ACC112 (cell line): Measurements from ENCODE around the gene IL5RA.

Experiments used
- H2AFZ ChIP-seq: fragments of 200-600 bp; sonication (generic); one replicate; pipeline ENCODE4 v1.6.0; 2017; ENCODE audit warnings: antibody characterized with exemption, low read length; ENCODE audit not compliant: unreplicated experiment
- H3K27ac ChIP-seq: fragments of 200-600 bp; sonication (generic); 2 replicates; pipeline ENCODE4 v1.5.1; 2014; ENCODE audit warnings: low read depth, mild to moderate bottlenecking, antibody characterized with exemption, low read length, moderate library complexity
- H3K27me3 ChIP-seq: fragments of 200-600 bp; sonication (generic); 2 replicates; pipeline ENCODE4 v1.6.1; 2014; ENCODE audit warnings: mild to moderate bottlenecking, antibody characterized with exemption, low read length, moderate library complexity, mixed read lengths; ENCODE audit not compliant: insufficient read depth
- H3K36me3 ChIP-seq: fragments of 200-600 bp; sonication (generic); 2 replicates; pipeline ENCODE4 v1.6.1; 2016; ENCODE audit warnings: mild to moderate bottlenecking, antibody characterized with exemption, low read length, moderate library complexity, mixed read lengths; ENCODE audit not compliant: insufficient read depth
- H3K4me1 ChIP-seq: fragments of 200-600 bp; sonication (generic); one replicate; pipeline ENCODE4 v1.6.1; 2016; ENCODE audit warnings: low read length, mixed read lengths; ENCODE audit not compliant: insufficient read depth, unreplicated experiment, control insufficient read depth
- H3K4me3 ChIP-seq: fragments of 200-600 bp; sonication (generic); 2 replicates; pipeline ENCODE4 v1.5.1; 2014; ENCODE audit warnings: mild to moderate bottlenecking, low read depth, low read length
- H3K79me2 ChIP-seq: fragments of 200-600 bp; sonication (generic); one replicate; pipeline ENCODE4 v1.6.0; 2016; ENCODE audit warnings: low read length; ENCODE audit not compliant: control insufficient read depth, unreplicated experiment, insufficient read depth

Gene IL5RA

GRCh38 chr3:3066378-3066777 lies 43.8 kb downstream of the IL5RA start:
- H3K27me3 ChIP-seq, result no peaks in the 10 kb centered on the region

GRCh38 chr3:3065876-3066275 lies 44.3 kb downstream of the IL5RA start:
- Histone ChIP-seq H3K4me1 (no peaks in the 10 kb centered on the region), H3K27me3 (no peaks in the 10 kb centered on the region), H3K79me2 (no peaks in the 10 kb centered on the region), H3K36me3 (no peaks in the 10 kb centered on the region), H2AFZ (no peak overlapping the region), H3K27ac (no peak overlapping the region), H3K4me3 (no peak overlapping the region)

More at GRCh38 chr3:3066378-3066777, 43.8 kb downstream of the IL5RA start:
- Histone ChIP-seq H2AFZ (no peak overlapping the region), H3K79me2 (no peaks in the 10 kb centered on the region), H3K4me1 (no peaks in the 10 kb centered on the region), H3K27ac (no peak overlapping the region), H3K36me3 (no peaks in the 10 kb centered on the region), H3K4me3 (no peak overlapping the region)

GRCh38 chr3:3064297-3064696 lies 45.9 kb downstream of the IL5RA start:
- H3K27ac ChIP-seq, result no peak overlapping the region
- no peaks in the 10 kb centered on the region for H3K79me2 ChIP-seq

GRCh38 chr3:3059645-3060044 lies 50.5 kb downstream of the IL5RA start:
- Histone ChIP-seq H3K27ac (no peak overlapping the region), H3K27me3 (no peaks in the 10 kb centered on the region), H3K79me2 (no peaks in the 10 kb centered on the region), H3K4me1 (no peaks in the 10 kb centered on the region), H2AFZ (no peak overlapping the region), H3K4me3 (no peak overlapping the region), H3K36me3 (no peaks in the 10 kb centered on the region)

More at GRCh38 chr3:3064297-3064696, 45.9 kb downstream of the IL5RA start:
- no peaks in the 10 kb centered on the region for H3K4me1 ChIP-seq
- no peaks in the 10 kb centered on the region for H3K36me3 ChIP-seq
- no peak overlapping the region for H3K4me3 ChIP-seq
- no peaks in the 10 kb centered on the region for H3K27me3 ChIP-seq
- no peak overlapping the region for H2AFZ ChIP-seq

GRCh38 chr3:3053974-3054373 lies 56.2 kb downstream of the IL5RA start:
- H3K27ac ChIP-seq, result no peak overlapping the region
- no peak overlapping the region for H3K4me3 ChIP-seq
- H3K27me3 ChIP-seq, result no peaks in the 10 kb centered on the region

GRCh38 chr3:3038201-3038991 lies 71.8 kb downstream of the IL5RA start:
- no peaks in the 10 kb centered on the region for H3K4me1 ChIP-seq
- H3K27ac ChIP-seq, result no peak overlapping the region
- no peaks in the 10 kb centered on the region for H3K27me3 ChIP-seq
- no peaks in the 10 kb centered on the region for H3K79me2 ChIP-seq
- H3K4me3 ChIP-seq, result no peak overlapping the region
- no peak overlapping the region for H2AFZ ChIP-seq
- no peaks in the 10 kb centered on the region for H3K36me3 ChIP-seq

More at GRCh38 chr3:3053974-3054373, 56.2 kb downstream of the IL5RA start:
- Histone ChIP-seq H3K79me2 (no peaks in the 10 kb centered on the region), H3K4me1 (no peaks in the 10 kb centered on the region), H3K36me3 (no peaks in the 10 kb centered on the region), H2AFZ (no peak overlapping the region)

- H2AFZ ChIP-seq, result no peak overlapping the region
- no peak overlapping the region for H3K4me3 ChIP-seq
- no peaks in the 10 kb centered on the region for H3K79me2 ChIP-seq
- H3K4me1 ChIP-seq, result no peaks in the 10 kb centered on the region
- H3K27me3 ChIP-seq, result no peaks in the 10 kb centered on the region
- H3K36me3 ChIP-seq, result no peaks in the 10 kb centered on the region
- no peak overlapping the region for H3K27ac ChIP-seq
Observed at GRCh38 chr3:3037156-3037555, 73.0 kb downstream of the IL5RA start.

GRCh38 chr3:3031326-3031725 lies 78.8 kb downstream of the IL5RA start:
- Histone ChIP-seq H3K27ac (no peak overlapping the region), H3K4me3 (no peak overlapping the region), H3K79me2 (no peaks in the 10 kb centered on the region), H3K27me3 (no peaks in the 10 kb centered on the region), H2AFZ (no peak overlapping the region), H3K36me3 (no peaks in the 10 kb centered on the region), H3K4me1 (no peaks in the 10 kb centered on the region)

- no peak overlapping the region for H2AFZ ChIP-seq
- H3K27me3 ChIP-seq, result no peaks in the 10 kb centered on the region
- H3K36me3 ChIP-seq, result no peaks in the 10 kb centered on the region
- no peak overlapping the region for H3K27ac ChIP-seq
- H3K4me1 ChIP-seq, result no peaks in the 10 kb centered on the region
- no peak overlapping the region for H3K4me3 ChIP-seq
- no peaks in the 10 kb centered on the region for H3K79me2 ChIP-seq
Observed at GRCh38 chr3:3027976-3028567, 82.1 kb downstream of the IL5RA start.

- Histone ChIP-seq H3K4me3 (no peak overlapping the region), H3K36me3 (no peaks in the 10 kb centered on the region), H3K27ac (no peak overlapping the region), H3K27me3 (no peaks in the 10 kb centered on the region), H3K4me1 (no peaks in the 10 kb centered on the region), H3K79me2 (no peaks in the 10 kb centered on the region), H2AFZ (no peak overlapping the region)
Observed at GRCh38 chr3:3023111-3023745, 86.9 kb downstream of the IL5RA start.

- Histone ChIP-seq H3K27me3 (no peaks in the 10 kb centered on the region), H3K27ac (no peak overlapping the region), H3K4me1 (no peaks in the 10 kb centered on the region), H3K4me3 (no peak overlapping the region), H2AFZ (no peak overlapping the region), H3K36me3 (no peaks in the 10 kb centered on the region), H3K79me2 (no peaks in the 10 kb centered on the region)
Observed at GRCh38 chr3:3020209-3020608, 90.0 kb downstream of the IL5RA start.
